Measurements from ENCODE around the gene PRSS22.
"Not testable (repeated sequence)": the region's sequence is repeated elsewhere in the genome, so short reads cannot be mapped to it uniquely, and the experiment has no call there.

The PRSS22 gene, protein sequence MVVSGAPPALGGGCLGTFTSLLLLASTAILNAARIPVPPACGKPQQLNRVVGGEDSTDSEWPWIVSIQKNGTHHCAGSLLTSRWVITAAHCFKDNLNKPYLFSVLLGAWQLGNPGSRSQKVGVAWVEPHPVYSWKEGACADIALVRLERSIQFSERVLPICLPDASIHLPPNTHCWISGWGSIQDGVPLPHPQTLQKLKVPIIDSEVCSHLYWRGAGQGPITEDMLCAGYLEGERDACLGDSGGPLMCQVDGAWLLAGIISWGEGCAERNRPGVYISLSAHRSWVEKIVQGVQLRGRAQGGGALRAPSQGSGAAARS

DNA sequence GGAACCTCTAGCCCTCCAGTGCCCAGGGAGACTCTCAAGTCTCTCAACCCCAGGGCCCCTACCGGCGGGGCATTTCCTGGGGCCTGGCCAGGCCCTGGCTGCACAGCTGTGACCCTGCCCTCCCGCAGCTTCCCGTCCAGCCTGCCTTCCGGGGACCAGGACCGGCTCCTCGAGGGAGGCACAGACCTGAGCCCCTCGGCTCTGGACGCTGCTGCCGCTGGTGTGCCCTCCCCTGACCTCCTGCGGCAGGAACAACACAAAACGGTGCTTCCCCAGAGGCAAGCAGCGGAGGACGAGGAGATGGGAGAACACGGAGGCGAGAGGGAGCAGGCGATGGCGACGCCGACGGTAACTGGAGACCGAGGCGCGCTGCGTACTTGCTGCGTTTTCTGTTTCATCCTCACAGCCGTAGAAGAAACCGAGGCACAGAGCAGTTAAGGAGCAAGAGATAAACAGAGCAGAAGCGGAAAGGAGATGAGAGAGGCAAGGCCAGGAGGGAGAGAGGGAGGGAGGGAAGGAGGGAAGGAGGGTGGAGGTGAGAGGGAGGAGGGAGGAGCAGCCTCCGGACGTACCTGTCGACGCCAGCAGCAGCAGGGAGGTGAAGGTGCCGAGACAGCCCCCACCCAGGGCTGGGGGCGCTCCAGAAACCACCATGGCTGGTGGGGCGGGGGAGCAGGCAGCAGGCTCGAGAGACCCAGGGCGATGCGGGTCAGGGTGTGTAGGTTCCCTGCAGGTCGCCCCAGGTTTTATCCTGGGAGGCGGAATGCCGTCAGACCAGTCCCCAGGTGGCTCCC, at the start of gene PRSS22:
PRSS22 (minus strand) TSS at position 720 of the 794 bp plus-strand sequence; CDS start at position 654, 66 bp downstream.
- no peaks in the 10 kb centered on the region for H4K20me1 ChIP-seq (ENCODE audit: insufficient read depth)
- no peak within 1 kb of the TSS for H3K27ac ChIP-seq
- TF ChIP-seq, protein P1, sequence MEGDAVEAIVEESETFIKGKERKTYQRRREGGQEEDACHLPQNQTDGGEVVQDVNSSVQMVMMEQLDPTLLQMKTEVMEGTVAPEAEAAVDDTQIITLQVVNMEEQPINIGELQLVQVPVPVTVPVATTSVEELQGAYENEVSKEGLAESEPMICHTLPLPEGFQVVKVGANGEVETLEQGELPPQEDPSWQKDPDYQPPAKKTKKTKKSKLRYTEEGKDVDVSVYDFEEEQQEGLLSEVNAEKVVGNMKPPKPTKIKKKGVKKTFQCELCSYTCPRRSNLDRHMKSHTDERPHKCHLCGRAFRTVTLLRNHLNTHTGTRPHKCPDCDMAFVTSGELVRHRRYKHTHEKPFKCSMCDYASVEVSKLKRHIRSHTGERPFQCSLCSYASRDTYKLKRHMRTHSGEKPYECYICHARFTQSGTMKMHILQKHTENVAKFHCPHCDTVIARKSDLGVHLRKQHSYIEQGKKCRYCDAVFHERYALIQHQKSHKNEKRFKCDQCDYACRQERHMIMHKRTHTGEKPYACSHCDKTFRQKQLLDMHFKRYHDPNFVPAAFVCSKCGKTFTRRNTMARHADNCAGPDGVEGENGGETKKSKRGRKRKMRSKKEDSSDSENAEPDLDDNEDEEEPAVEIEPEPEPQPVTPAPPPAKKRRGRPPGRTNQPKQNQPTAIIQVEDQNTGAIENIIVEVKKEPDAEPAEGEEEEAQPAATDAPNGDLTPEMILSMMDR (conservative IDR thresholded peaks at IDR 0.05; ENCODE audit: low read depth, low read length) = no peak
- H3K4me2 ChIP-seq = peak within 1 kb of the TSS; percentile 13; the same call in 1 of the 2 replicates
- H3K36me3 ChIP-seq (ENCODE audit: insufficient read depth) = no peaks in the 10 kb centered on the region
- H3K27me3 ChIP-seq (ENCODE audit: insufficient read depth, low read depth) = peaks cover 77% of the 10 kb centered on the region
- no peak within 1 kb of the TSS for H3K4me3 ChIP-seq (IDR thresholded peaks at IDR 0.05; ENCODE audit: insufficient read depth, low read depth, low read length)
- peak within 1 kb of the TSS; percentile 52; the same call in 1 of the 2 replicates for H2AFZ ChIP-seq (ENCODE audit: low read depth)
- H3K9ac ChIP-seq = no peak within 1 kb of the TSS
- no peaks in the 10 kb centered on the region for H3K79me2 ChIP-seq (ENCODE audit: insufficient read depth, low read depth)
- H3K4me1 ChIP-seq (ENCODE audit: low read depth, poor library complexity, severe bottlenecking) = no peaks in the 10 kb centered on the region

DNA sequence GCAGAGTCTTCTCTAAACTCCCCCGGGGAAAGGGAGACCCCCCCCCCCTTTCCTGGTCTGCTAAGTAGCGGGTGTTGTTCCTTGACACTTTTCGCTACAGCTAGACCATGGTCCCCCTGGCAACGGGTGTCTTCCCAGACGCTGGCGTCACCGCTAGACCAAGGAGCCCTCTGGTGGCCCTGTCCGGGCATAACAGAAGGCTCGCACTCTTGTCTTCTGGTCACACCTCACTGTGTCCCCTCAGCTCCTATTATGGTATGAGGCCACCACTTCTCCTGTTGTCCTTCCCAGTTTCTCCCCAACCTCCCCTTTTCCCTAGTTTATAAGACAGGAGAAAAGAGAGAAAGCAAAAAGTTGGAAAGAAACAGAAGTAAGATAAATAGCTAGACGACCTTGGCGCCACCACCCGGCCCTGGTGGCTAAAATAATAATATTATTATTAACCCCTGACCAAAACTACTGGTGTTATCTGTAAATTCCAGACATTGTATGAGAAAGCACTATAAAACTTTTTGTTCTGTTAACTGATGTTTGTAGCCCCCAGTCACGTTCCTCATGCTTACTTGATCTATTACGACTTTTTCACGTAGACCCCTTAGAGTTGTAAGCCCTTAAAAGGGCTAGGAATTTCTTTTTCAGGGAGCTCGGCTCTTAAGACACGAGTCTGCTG, 49.2 kb upstream of the PRSS22 start:
- TF ChIP-seq, protein P1 (conservative IDR thresholded peaks at IDR 0.05; ENCODE audit: low read depth, low read length) = peak; percentile 68
- not testable (repeated sequence) for H3K27ac ChIP-seq; H3K9ac ChIP-seq; H3K36me3 ChIP-seq (ENCODE audit: insufficient read depth); H3K79me2 ChIP-seq (ENCODE audit: insufficient read depth, low read depth); H4K20me1 ChIP-seq (ENCODE audit: insufficient read depth); H3K4me3 ChIP-seq (IDR thresholded peaks at IDR 0.05; ENCODE audit: insufficient read depth, low read depth, low read length)
- peak overlapping the region; percentile 27; the same call in 1 of the 2 replicates for H2AFZ ChIP-seq (ENCODE audit: low read depth)
- peaks cover 33% of the 10 kb centered on the region for H3K4me1 ChIP-seq (ENCODE audit: low read depth, poor library complexity, severe bottlenecking)
- H3K27me3 ChIP-seq (ENCODE audit: insufficient read depth, low read depth) = peaks cover 26% of the 10 kb centered on the region
- H3K4me2 ChIP-seq = peak overlapping the region; percentile 53

DNA sequence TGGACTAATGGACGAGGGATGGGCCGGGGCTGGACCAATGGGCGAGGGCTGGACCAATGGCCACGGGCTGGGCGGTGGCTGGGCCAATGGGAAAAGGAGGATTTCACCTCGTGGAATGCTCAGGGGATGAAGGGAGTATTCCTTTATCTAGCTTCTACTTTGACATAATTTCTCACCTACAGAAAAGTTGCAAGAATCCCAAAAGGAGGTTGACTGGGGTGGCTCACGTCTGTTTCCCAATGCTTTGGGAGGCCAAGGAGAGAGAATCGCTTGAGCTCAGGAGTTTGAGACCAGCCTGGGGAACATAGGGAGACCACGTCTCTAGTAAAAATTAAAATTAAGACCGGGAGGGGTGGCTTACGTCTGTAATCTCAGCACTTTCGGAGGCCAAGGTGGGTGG, 48.0 kb upstream of the PRSS22 start:
- H3K27me3 ChIP-seq (ENCODE audit: insufficient read depth, low read depth) = peaks cover 24% of the 10 kb centered on the region
- H3K4me2 ChIP-seq = peak overlapping the region; percentile 37
- H3K9ac ChIP-seq = no peak overlapping the region
- H3K79me2 ChIP-seq (ENCODE audit: insufficient read depth, low read depth) = no peaks in the 10 kb centered on the region
- H2AFZ ChIP-seq (ENCODE audit: low read depth) = peak overlapping the region; percentile 31
- TF ChIP-seq, protein P1 (conservative IDR thresholded peaks at IDR 0.05; ENCODE audit: low read depth, low read length) = no peak
- H3K4me3 ChIP-seq (IDR thresholded peaks at IDR 0.05; ENCODE audit: insufficient read depth, low read depth, low read length) = no peak overlapping the region
- no peaks in the 10 kb centered on the region for H4K20me1 ChIP-seq (ENCODE audit: insufficient read depth)
- H3K4me1 ChIP-seq (ENCODE audit: low read depth, poor library complexity, severe bottlenecking) = peaks cover 29% of the 10 kb centered on the region
- H3K27ac ChIP-seq = no peak overlapping the region
- no peaks in the 10 kb centered on the region for H3K36me3 ChIP-seq (ENCODE audit: insufficient read depth)

DNA sequence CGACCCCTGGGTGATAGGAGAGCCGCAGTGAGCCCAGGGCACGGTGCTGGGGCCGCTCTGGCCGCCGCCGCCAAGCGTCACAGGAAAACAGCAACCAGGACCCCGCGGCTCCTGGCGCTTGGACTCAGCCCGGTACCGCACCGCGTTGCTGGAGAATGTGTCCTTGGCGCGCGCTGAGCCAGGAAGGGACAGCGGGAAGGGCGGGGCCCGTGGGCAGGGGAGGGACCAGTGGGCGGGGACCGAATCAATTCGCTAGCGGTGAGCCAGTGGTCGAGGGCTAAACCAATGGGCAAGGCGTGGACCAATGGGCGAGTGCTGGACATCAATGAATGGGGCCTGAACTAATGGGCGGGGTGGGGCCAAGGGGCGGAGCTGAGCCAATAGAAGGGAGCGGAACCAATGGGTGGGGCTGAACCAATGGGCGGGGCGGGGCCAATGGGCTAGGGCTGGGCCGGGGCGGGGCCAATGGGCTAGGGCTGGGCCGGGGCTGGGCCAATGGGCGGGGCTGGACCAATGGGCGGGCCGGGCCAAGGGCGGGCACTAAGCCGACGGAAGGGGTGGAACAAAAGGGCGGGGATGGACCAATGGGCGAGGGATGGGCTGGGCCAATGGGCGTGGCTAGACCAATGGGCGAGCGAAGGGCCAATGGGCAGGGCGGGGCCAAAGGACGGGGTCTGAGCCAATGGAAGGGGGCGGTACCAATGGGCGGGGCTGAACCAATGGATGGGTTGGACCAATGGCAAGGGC, 47.4 kb upstream of the PRSS22 start:
- H2AFZ ChIP-seq (ENCODE audit: low read depth) = peak overlapping the region; percentile 55
- H3K4me1 ChIP-seq (ENCODE audit: low read depth, poor library complexity, severe bottlenecking) = peaks cover 25% of the 10 kb centered on the region
- TF ChIP-seq, protein P1 (conservative IDR thresholded peaks at IDR 0.05; ENCODE audit: low read depth, low read length) = no peak
- no peak overlapping the region for H3K4me3 ChIP-seq (IDR thresholded peaks at IDR 0.05; ENCODE audit: insufficient read depth, low read depth, low read length)
- no peaks in the 10 kb centered on the region for H4K20me1 ChIP-seq (ENCODE audit: insufficient read depth)
- H3K79me2 ChIP-seq (ENCODE audit: insufficient read depth, low read depth) = no peaks in the 10 kb centered on the region
- H3K36me3 ChIP-seq (ENCODE audit: insufficient read depth) = no peaks in the 10 kb centered on the region
- H3K4me2 ChIP-seq = peak overlapping the region; percentile 93
- H3K27me3 ChIP-seq (ENCODE audit: insufficient read depth, low read depth) = peaks cover 18% of the 10 kb centered on the region
- peak overlapping the region; percentile 35; the same call in 1 of the 2 replicates for H3K9ac ChIP-seq
- peak overlapping the region; percentile 32; the same call in 1 of the 2 replicates for H3K27ac ChIP-seq
